GM12878 (cell line): ENCODE measurements around the gene PPP2R5B. TPM values are rescaled to one million over a fixed set of nuclear protein-coding genes. Genes with fewer than 3 reads are reported as not detected.

Source experiments
- ATAC-seq: fragments of 200-7000 bp; cut with Tn5 transposase; 3 replicates; pipeline ENCODE4 v1.9.1; 2020; ENCODE audit warnings: mild to moderate bottlenecking, moderate library complexity
- BruUV-seq: library from RNA; stranded (reverse); fragments of 400-500 nt; replicated peaks from 2 replicates; lab custom pipeline; 2021; lab: Mats Ljungman, UMichigan
- CTCF ChIA-PET: fragments of 300-600 bp; sonication (Branson Sonifier 250); formaldehyde crosslinking; extraction: SDS; loops from one replicate; lab custom pipeline; 2021; ENCODE audit warnings: inconsistent platforms; lab: Yijun Ruan, JAX
- POLR2A ChIA-PET: fragments of 350-600 bp; formaldehyde crosslinking; extraction: SDS; loops from one replicate; lab custom pipeline; 2021; ENCODE audit warnings: inconsistent platforms; lab: Charles Lee
- RAD21 ChIA-PET: fragments of 300-600 bp; sonication (Branson Sonifier 250); formaldehyde crosslinking; loops from one replicate; lab custom pipeline; 2023; ENCODE audit warnings: antibody characterized with exemption; ENCODE audit not compliant: unreplicated experiment; lab: Charles Lee
- SMC1A ChIA-PET: fragments of 300-600 bp; sonication (Branson Sonifier 250); formaldehyde crosslinking; loops from one replicate; lab custom pipeline; 2023; ENCODE audit not compliant: unreplicated experiment, uncharacterized antibody; lab: Charles Lee
- DNase-seq: peaks from one replicate; pipeline ENCODE4 v3.0.0-alpha.2; 2011; ENCODE audit warnings: low read depth, low spot score
- FAIRE-seq: peaks from 3 replicates; lab custom pipeline; 2011; peaks lifted over from hg19 to GRCh38; lab: Jason Lieb, UNC
- H2AFZ ChIP-seq: 2 replicates; pipeline ENCODE4 v1.6.0; 2011; ENCODE audit warnings: low read depth, low read length, control low read depth; ENCODE audit not compliant: control insufficient read depth
- H3K27ac ChIP-seq: 2 replicates; pipeline ENCODE4 v1.5.1; 2011; ENCODE audit warnings: control low read depth; ENCODE audit not compliant: control insufficient read depth, insufficient read depth
- H3K27me3 ChIP-seq, 2 experiments: replicated peaks in 1 of 2; 2 replicates each; pipeline versions ENCODE4 v1.6.0 to v1.6.1; 2011; ENCODE audit warnings: low read length in 1 of 2; ENCODE audit not compliant: control insufficient read depth in 2 of 2, insufficient read depth in 2 of 2
- H3K36me3 ChIP-seq, 2 experiments: 2 replicates each; pipeline ENCODE4 v1.5.1; 2011; ENCODE audit warnings: low read length in 1 of 2; ENCODE audit not compliant: control insufficient read depth in 2 of 2, insufficient read depth in 2 of 2
- H3K4me1 ChIP-seq: 2 replicates; pipeline ENCODE4 v1.6.1; 2011; ENCODE audit warnings: mild to moderate bottlenecking, low read length, moderate library complexity, mixed read lengths; ENCODE audit not compliant: control insufficient read depth, insufficient read depth
- H3K4me2 ChIP-seq: 2 replicates; pipeline ENCODE4 v1.6.0; 2011; ENCODE audit warnings: control low read depth; ENCODE audit not compliant: control insufficient read depth, insufficient read depth
- H3K4me3 ChIP-seq: fragments of 200-600 bp; sonication (generic); 2 replicates; pipeline ENCODE4 v1.5.1; 2016
- H3K79me2 ChIP-seq: 2 replicates; pipeline ENCODE4 v1.6.0; 2011; ENCODE audit warnings: low read length; ENCODE audit not compliant: control insufficient read depth, insufficient read depth
- H3K9ac ChIP-seq: 2 replicates; pipeline ENCODE4 v1.8.0; 2011; ENCODE audit warnings: low read length, control low read depth, mixed read lengths; ENCODE audit not compliant: control insufficient read depth, insufficient read depth
- H3K9me3 ChIP-seq: replicated peaks from 3 replicates; pipeline ENCODE4 v1.5.1; 2011; ENCODE audit warnings: mild to moderate bottlenecking, low read length; ENCODE audit not compliant: control insufficient read depth, insufficient read depth
- H4K20me1 ChIP-seq: 2 replicates; pipeline ENCODE4 v1.6.0; 2011; ENCODE audit not compliant: control insufficient read depth, insufficient read depth
- CBFB ChIP-seq: IDR thresholded peaks from 2 replicates; pipeline ENCODE4 v1.6.1; 2016; ENCODE audit warnings: antibody characterized with exemption, low read depth
- CBX5 ChIP-seq: sonication (generic); IDR thresholded peaks from 2 replicates; pipeline ENCODE4 v1.6.1; 2016; ENCODE audit warnings: low read depth, moderate library complexity, mild to moderate bottlenecking, inconsistent platforms
- CHD4 ChIP-seq: fragments of 200-600 bp; sonication (generic); IDR thresholded peaks from 2 replicates; pipeline ENCODE4 v1.6.1; 2016; ENCODE audit warnings: mild to moderate bottlenecking
- POLR2AphosphoS2 ChIP-seq: IDR thresholded peaks from 2 replicates; pipeline ENCODE4 v1.6.1; 2011; ENCODE audit warnings: low read depth, mild to moderate bottlenecking, low read length, improper control_type of control experiment, moderate library complexity
- RAD51 ChIP-seq: fragments of 450-650 bp; IDR thresholded peaks from 2 replicates; pipeline ENCODE4 v1.6.1; 2016; ENCODE audit warnings: moderate library complexity, mild to moderate bottlenecking, inconsistent platforms
- SIN3A ChIP-seq: IDR thresholded peaks from 2 replicates; pipeline ENCODE4 v1.6.1; 2012; ENCODE audit warnings: low read depth, low read length, improper control_type of control experiment
- YBX1 ChIP-seq: fragments of 450-650 bp; IDR thresholded peaks from 2 replicates; pipeline ENCODE4 v1.6.1; 2016; ENCODE audit warnings: antibody characterized with exemption
- WGBS: methylation state at CpG from one replicate; pipeline ENCODE4 v1.1.6; 2016; ENCODE audit warnings: low lambda C conversion rate; ENCODE audit not compliant: insufficient replicate concordance, insufficient coverage; ENCODE audit errors: missing lambda C conversion rate; 5-methylcytosine and 5-hydroxymethylcytosine counted together
- in situ Hi-C: fragments of 300-500 bp; cut with MboI; formaldehyde crosslinking; loops from 9 replicates; pipeline ENCODE4 v1.14.3; 2018; ENCODE audit warnings: mixed read lengths
- intact Hi-C: fragments of 100-400 bp; cut with micrococcal nuclease; formaldehyde crosslinking; loops from one replicate; pipeline ENCODE4 v1.14.2; 2022; ENCODE audit not compliant: unreplicated experiment
- polyA plus RNA-seq, 11 experiments: library from polyadenylated mRNA; depleted of rRNA in 4 of 11; unstranded in 6 of 11; stranded (reverse) in 5 of 11; fragments of >200 nt; fragmentation: Nextera tagmentation in 4 of 11; fragmentation: Illumina TruSeq in 1 of 11; extraction: Ambion mirVana in 4 of 11; extraction: Trizol in 1 of 11; gene quantifications; 1 replicate in 1 of 11; 2 replicates in 10 of 11; pipeline versions ENCODE4 v1.2.1 to v1.2.3, GENCODE V29; 2011 to 2016; ENCODE audit warnings: inconsistent platforms in 2 of 11, missing spikeins in 2 of 11, low read depth in 1 of 11
- total RNA-seq, 4 experiments: library from RNA; depleted of rRNA in 3 of 4; stranded (reverse); fragments of >200 nt in 3 of 4; fragmentation: Illumina TruSeq in 1 of 4; extraction: Trizol in 1 of 4; gene quantifications; 2 replicates each; pipeline versions ENCODE4 v1.2.1 to v1.2.3, GENCODE V29; 2013 to 2021
- TF ChIP-seq, protein P1 (sequence below): fragments of 450-650 bp; IDR thresholded peaks from 2 replicates; pipeline ENCODE4 v1.6.1; 2017; ENCODE audit warnings: mild to moderate bottlenecking
- TF ChIP-seq, protein P2 (sequence below): IDR thresholded peaks from 2 replicates; pipeline ENCODE4 v1.6.1; 2011; ENCODE audit warnings: borderline replicate concordance, low read depth, mild to moderate bottlenecking, moderate library complexity, mixed read lengths, low read length; ENCODE audit not compliant: insufficient read depth; ENCODE audit errors: extremely low read length
- TF ChIP-seq, protein P3 (sequence below): fragments of 450-650 bp; IDR thresholded peaks from 2 replicates; pipeline ENCODE4 v1.6.1; 2017; ENCODE audit warnings: mild to moderate bottlenecking, low read depth, inconsistent platforms; ENCODE audit not compliant: poor library complexity, severe bottlenecking
- TF ChIP-seq, protein P4 (sequence below): IDR thresholded peaks from 2 replicates; pipeline ENCODE4 v1.6.1; 2012; ENCODE audit warnings: low read length, inconsistent platforms

Gene PPP2R5B
- total and polyA plus RNA-seq, 10 of the 15 experiments (the other 5 are each of a cell fraction or from before 2014, with no cell fraction given) = 0.08 to 6.7 (median 2.0) TPM

DNA sequence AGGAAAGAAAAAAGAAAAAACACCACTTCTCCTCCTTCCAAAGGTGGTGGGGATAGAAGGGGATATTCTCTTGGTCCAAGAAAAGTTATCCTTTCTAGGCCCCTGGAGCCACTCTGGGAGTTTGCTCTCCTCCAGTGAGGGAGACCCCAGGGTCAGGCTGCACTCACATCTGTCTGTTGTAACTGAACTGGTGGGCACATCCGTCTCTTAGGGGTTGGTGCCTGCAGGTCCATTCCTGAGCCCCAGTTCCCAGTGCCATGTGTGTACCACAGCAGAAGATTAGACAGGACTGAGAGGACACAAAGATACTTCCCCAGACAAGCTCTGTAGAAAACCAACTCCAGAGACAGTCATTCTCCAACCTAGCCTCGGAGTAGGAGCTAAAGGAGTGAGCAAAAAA, 4.4 kb upstream of the PPP2R5B start:
- WGBS = 44% methylated on average over 2 of the region's 2 CpGs
- ChIA-PET POLR2A (interaction anchor here (0.6 kb wide), 1 partner anchor 68 kb away, joined by 3 read pairs; no protein-coding TSS in a partner anchor), RAD21 (no interaction called here), CTCF (interaction anchor here (1.0 kb wide), 1 partner anchor 69 kb away, joined by 3 read pairs; no protein-coding TSS in a partner anchor), SMC1A (interaction anchor here (1.3 kb wide), 1 partner anchor 24 kb away, joined by 4 read pairs; no protein-coding TSS in a partner anchor)
- Histone ChIP-seq H3K27me3 (no peaks in the 10 kb centered on the region), H3K9me3 (no peaks in the 10 kb centered on the region), H3K36me3 (no peaks in the 10 kb centered on the region), H3K4me2 (no peak overlapping the region), H3K27ac (no peak overlapping the region), H3K79me2 (peaks cover 11% of the 10 kb centered on the region), H3K4me1 (peaks cover 12% of the 10 kb centered on the region)
- FAIRE-seq (no peak), DNase-seq (no peak)
- in situ Hi-C loops = no loop called here
- TF ChIP-seq SIN3A (no peak), CHD4 (no peak), POLR2AphosphoS2 (no peak), YBX1 (no peak), RAD51 (no peak), CBFB (no peak), CBX5 (no peak)
- TF ChIP-seq, protein P1, sequence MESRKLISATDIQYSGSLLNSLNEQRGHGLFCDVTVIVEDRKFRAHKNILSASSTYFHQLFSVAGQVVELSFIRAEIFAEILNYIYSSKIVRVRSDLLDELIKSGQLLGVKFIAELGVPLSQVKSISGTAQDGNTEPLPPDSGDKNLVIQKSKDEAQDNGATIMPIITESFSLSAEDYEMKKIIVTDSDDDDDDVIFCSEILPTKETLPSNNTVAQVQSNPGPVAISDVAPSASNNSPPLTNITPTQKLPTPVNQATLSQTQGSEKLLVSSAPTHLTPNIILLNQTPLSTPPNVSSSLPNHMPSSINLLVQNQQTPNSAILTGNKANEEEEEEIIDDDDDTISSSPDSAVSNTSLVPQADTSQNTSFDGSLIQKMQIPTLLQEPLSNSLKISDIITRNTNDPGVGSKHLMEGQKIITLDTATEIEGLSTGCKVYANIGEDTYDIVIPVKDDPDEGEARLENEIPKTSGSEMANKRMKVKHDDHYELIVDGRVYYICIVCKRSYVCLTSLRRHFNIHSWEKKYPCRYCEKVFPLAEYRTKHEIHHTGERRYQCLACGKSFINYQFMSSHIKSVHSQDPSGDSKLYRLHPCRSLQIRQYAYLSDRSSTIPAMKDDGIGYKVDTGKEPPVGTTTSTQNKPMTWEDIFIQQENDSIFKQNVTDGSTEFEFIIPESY = no peak
- TF ChIP-seq, protein P2, sequence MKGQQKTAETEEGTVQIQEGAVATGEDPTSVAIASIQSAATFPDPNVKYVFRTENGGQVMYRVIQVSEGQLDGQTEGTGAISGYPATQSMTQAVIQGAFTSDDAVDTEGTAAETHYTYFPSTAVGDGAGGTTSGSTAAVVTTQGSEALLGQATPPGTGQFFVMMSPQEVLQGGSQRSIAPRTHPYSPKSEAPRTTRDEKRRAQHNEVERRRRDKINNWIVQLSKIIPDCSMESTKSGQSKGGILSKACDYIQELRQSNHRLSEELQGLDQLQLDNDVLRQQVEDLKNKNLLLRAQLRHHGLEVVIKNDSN = no peak
- TF ChIP-seq, protein P3, sequence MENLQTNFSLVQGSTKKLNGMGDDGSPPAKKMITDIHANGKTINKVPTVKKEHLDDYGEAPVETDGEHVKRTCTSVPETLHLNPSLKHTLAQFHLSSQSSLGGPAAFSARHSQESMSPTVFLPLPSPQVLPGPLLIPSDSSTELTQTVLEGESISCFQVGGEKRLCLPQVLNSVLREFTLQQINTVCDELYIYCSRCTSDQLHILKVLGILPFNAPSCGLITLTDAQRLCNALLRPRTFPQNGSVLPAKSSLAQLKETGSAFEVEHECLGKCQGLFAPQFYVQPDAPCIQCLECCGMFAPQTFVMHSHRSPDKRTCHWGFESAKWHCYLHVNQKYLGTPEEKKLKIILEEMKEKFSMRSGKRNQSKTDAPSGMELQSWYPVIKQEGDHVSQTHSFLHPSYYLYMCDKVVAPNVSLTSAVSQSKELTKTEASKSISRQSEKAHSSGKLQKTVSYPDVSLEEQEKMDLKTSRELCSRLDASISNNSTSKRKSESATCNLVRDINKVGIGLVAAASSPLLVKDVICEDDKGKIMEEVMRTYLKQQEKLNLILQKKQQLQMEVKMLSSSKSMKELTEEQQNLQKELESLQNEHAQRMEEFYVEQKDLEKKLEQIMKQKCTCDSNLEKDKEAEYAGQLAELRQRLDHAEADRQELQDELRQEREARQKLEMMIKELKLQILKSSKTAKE = no peak
- TF ChIP-seq, protein P4, sequence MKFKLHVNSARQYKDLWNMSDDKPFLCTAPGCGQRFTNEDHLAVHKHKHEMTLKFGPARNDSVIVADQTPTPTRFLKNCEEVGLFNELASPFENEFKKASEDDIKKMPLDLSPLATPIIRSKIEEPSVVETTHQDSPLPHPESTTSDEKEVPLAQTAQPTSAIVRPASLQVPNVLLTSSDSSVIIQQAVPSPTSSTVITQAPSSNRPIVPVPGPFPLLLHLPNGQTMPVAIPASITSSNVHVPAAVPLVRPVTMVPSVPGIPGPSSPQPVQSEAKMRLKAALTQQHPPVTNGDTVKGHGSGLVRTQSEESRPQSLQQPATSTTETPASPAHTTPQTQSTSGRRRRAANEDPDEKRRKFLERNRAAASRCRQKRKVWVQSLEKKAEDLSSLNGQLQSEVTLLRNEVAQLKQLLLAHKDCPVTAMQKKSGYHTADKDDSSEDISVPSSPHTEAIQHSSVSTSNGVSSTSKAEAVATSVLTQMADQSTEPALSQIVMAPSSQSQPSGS = no peak
- TF ChIP-seq, all 136 proteins: peak for 0
- Histone ChIP-seq H3K9ac (no peak overlapping the region), H3K4me3 (no peak overlapping the region), H4K20me1 (no peaks in the 10 kb centered on the region), H2AFZ (no peak overlapping the region; the same call in 1 of the 2 replicates)
- intact Hi-C loops = no loop called here
- no peak for ATAC-seq
- no TSS peak for BruUV-seq
